Cerebellar nuclear complex (tissue), 1 donor: Measurements from ENCODE around the gene KCNN3.

Experiments used
- DNase-seq, 2 experiments: peaks; one replicate each; lab custom pipeline; 2025; lab: John Stamatoyannopoulos, UW

KCNN3 gene

GRCh38 chr1:154840269-154841176 is 29.6 kb downstream of the KCNN3 start:
- no peak for DNase-seq

- DNase-seq: no peak
These were observed 30.4 kb downstream of the KCNN3 start for GRCh38 chr1:154839691-154840090.

- no peak for DNase-seq
These were observed 31.1 kb downstream of the KCNN3 start for GRCh38 chr1:154838988-154839387.

- DNase-seq: no peak
These were observed 31.6 kb downstream of the KCNN3 start for GRCh38 chr1:154838461-154838860.

GRCh38 chr1:154837672-154838171 is 32.4 kb downstream of the KCNN3 start:
- no peak for DNase-seq

- DNase-seq: no peak
These were observed 32.9 kb downstream of the KCNN3 start for GRCh38 chr1:154837034-154837671.

GRCh38 chr1:154835531-154836324 is 34.4 kb downstream of the KCNN3 start:
- no peak for DNase-seq

- DNase-seq: no peak
These were observed 36.2 kb downstream of the KCNN3 start for GRCh38 chr1:154833841-154834240.

- no peak for DNase-seq
These were observed 36.9 kb downstream of the KCNN3 start for GRCh38 chr1:154833209-154833608.

- no peak for DNase-seq
These were observed 37.7 kb downstream of the KCNN3 start for GRCh38 chr1:154832384-154832783.

- DNase-seq: no peak
These were observed 38.6 kb downstream of the KCNN3 start for GRCh38 chr1:154831462-154831861.

- DNase-seq: no peak
These were observed 41.0 kb downstream of the KCNN3 start for GRCh38 chr1:154829062-154829461.

- no peak for DNase-seq
These were observed 45.7 kb downstream of the KCNN3 start for GRCh38 chr1:154824179-154825000.

- no peak for DNase-seq
These were observed 47.4 kb downstream of the KCNN3 start for GRCh38 chr1:154822717-154823116.

GRCh38 chr1:154822233-154822632 is 47.8 kb downstream of the KCNN3 start:
- no peak for DNase-seq

- DNase-seq: no peak
These were observed 49.0 kb downstream of the KCNN3 start for GRCh38 chr1:154821083-154821482.

GRCh38 chr1:154820646-154821045 is 49.4 kb downstream of the KCNN3 start:
- no peak for DNase-seq

- DNase-seq: no peak
These were observed 50.2 kb downstream of the KCNN3 start for GRCh38 chr1:154819628-154820590.

- DNase-seq: no peak
These were observed 51.2 kb downstream of the KCNN3 start for GRCh38 chr1:154818911-154819310.

GRCh38 chr1:154816937-154817336 is 53.1 kb downstream of the KCNN3 start:
- DNase-seq: no peak
